Hematopoietic multipotent progenitor cell treated with erythropoietin and hydrocortisone succinate and interleukin-3 and kit ligand, for 17 days (in vitro differentiated cells): ENCODE data around the gene GP1BB.

Experiments
- DNase-seq: peaks from one replicate; pipeline ENCODE4 v3.0.0-alpha.2; 2015; ENCODE audit warnings: low spot score

GP1BB gene

GRCh38 chr22:19766511-19767426 is 43.4 kb downstream of the GP1BB start:
- DNase-seq: no peak

DNA sequence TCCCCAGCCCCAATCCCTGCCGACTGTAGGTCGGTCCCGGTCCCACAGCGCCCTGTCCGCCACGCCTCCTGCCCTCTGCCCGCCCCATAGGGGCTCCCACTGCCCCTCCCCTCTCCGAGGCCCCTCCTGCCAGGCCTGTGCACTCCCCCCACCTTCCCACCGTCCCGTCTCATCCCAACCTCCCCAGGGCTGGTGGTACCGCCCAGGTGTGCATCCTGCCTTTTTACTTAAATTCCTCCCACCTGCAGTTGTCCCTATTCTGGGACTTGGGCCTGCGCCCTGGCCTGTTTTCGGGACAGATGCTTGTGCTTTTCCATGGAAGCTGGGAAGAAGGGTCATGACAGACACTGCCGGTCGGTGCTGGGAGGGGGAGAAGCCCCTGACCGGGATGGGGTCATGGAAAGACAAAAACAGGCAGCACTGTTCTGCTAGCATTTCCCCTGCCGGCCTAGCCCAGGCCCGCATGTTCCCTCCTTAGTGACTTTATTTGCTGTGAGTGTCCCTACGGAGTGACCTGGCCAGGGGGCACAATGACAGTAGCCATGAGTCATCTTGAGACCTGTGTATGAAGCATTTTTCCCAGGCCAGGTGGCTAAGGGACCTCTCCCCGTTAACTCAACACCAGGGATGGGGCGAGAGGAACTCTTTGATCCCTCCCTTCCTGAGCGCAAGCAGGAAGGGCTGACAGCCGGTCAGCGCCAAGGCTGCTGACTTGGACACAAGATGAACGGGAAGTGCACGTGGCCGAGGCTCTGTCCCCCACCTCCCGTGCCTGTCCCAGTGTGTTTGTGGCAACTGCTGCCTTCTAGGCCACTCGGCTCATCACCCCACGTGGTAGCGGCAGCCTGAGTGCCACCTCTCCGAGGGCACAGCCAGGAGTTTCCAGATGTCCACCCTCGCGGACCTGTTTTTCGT is 44.3 kb downstream of the GP1BB start:
- DNase-seq: no peak

- no peak for DNase-seq
These were observed 46.0 kb downstream of the GP1BB start for GRCh38 chr22:19769393-19769715.

GRCh38 chr22:19770349-19771220 is 47.2 kb downstream of the GP1BB start:
- DNase-seq: no peak

DNA sequence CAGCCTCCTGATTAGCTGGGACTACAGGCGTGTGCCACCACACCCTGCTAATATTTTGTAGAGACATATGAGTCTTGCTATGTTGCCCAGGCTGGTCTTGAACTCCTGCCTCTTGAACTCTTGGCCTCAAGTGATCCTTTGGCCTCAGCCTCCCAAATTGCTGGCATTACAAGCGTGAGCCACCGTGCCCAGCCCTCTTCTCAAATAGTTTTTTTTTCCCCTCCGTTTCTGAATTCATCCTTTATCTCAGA is 49.0 kb downstream of the GP1BB start:
- DNase-seq: no peak

GRCh38 chr22:19772673-19773469 is 49.5 kb downstream of the GP1BB start:
- DNase-seq: no peak

DNA sequence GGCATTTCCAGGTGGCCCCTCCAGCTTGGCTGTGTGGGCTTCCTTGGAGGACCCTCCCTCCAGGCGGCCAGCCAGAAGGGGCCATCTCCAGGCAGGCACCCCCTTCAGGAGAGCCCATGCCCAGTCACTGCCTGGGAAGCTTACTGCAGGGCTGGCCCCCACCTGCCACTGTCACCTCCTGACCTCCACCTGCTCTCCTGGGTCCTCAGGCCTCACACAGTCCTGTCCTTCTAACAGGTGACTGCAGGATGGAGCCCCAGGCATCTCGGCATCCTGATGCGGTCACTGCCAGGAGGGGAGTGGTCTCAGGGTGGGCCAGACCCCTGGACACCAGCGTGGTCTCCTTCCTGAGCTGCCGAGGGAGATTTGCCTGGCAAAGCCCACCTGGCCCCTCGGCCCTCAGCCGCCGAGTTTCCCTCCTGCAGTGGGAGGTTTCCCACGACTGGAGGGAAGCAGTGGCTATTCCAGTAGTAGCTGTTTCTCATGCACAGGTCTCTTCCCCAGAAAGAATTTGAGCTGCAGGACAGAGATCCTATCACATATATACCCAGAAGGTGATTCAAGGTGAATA is 50.2 kb downstream of the GP1BB start:
- no peak for DNase-seq
